ENCODE results near the gene CEACAM6. TPM values are rescaled to one million over a fixed set of nuclear protein-coding genes. Genes with fewer than 3 reads are reported as not detected.

CEACAM6 gene
- polyA plus RNA-seq, 2 of the 4 experiments (the other 2 are of a cell fraction) = 0.97 to 17.7 TPM

DNA sequence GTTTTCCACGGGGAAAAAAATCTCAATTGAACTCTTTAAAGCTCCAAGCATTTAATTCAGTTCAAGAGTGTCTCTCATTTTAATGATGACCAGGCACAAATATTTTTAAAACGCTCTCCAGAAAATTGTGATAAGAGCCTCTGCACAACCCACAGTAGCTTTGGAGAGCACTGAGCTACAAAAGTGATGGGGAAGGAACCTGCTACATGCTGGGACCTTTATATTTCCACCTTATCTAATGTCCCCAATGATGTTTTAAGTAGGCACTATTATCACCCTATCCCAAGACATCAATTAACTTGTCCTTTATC, 14.1 kb upstream of the CEACAM6 start:
- ATAC-seq (no peak), DNase-seq (ENCODE audit: low read depth in 1 of 2, low spot score in 1 of 2) (no peak), FAIRE-seq (no peak)
- POLR2A ChIA-PET = no interaction called here
- TF ChIP-seq MYC (IDR thresholded peaks at IDR 0.05; ENCODE audit: borderline replicate concordance, low read length) (no peak), MAFK (IDR thresholded peaks at IDR 0.05; ENCODE audit: partially characterized antibody) (peak; percentile 71), MAZ (IDR thresholded peaks at IDR 0.05; ENCODE audit: borderline replicate concordance, low read depth, low read length) (no peak), JUN (IDR thresholded peaks at IDR 0.05) (no peak), EHMT2 (IDR thresholded peaks at IDR 0.05; ENCODE audit: low read depth) (no peak)
- TF ChIP-seq, protein P1, sequence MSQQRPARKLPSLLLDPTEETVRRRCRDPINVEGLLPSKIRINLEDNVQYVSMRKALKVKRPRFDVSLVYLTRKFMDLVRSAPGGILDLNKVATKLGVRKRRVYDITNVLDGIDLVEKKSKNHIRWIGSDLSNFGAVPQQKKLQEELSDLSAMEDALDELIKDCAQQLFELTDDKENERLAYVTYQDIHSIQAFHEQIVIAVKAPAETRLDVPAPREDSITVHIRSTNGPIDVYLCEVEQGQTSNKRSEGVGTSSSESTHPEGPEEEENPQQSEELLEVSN (IDR thresholded peaks at IDR 0.05; ENCODE audit: borderline replicate concordance, low read depth) = no peak
- Histone ChIP-seq H3K4me2 (no peak overlapping the region), H3K27ac (no peak overlapping the region), H3K4me1 (no peaks in the 10 kb centered on the region), H3K9me3 (no peaks in the 10 kb centered on the region), H3K4me3 (no peak overlapping the region)
- WGBS (ENCODE audit: missing lambda C conversion rate) = 18% methylated on average over 2 of the region's 2 CpGs
- CTCF ChIA-PET = interaction anchor here (0.6 to 10.5 kb wide), 13 partner anchors 9 to 144 kb away, joined by 3 to 261 read pairs (median 4); partner anchors contain the start of gene CEACAM6

DNA sequence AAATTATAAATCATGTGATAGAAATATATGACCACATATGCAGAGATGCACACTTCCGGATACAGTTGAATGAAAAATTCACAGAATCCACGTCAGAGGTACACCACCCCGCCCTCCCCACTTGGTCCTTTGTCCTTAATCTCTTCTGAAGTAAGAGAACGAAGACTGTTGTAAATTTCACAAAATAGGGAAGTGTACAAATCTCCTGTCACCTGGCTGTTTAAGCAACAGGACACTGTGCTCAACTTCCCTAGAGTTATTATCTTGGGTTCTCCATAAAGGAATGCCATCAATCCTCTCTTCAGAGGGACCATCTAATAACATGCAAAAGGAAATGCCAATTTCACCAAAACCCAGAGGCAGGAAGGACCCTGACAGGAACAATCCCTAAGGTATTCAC, 10.5 kb upstream of the CEACAM6 start:
- POLR2A ChIA-PET = no interaction called here

DNA sequence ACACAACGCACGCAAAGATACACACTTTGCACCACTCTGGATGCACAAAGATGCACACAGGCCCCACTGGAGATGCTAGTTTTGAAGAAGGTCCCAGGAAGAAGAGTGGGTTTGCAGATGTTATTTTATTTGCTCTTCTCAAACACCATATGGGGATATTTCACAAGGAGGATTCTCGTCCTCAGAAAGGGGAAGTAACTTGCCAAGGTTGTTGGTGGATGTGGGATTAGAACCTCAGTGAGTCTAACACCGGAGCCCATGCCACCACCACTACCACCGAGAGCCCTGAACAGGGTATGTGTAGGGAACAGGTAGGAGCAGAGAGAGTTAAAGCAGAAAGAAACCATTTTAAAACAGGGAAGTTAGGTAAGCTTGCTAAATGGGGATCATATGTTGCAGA, 9.6 kb upstream of the CEACAM6 start:
- ChIA-PET CTCF (interaction anchor here (0.5 to 10.5 kb wide), 56 partner anchors 8 to 308 kb away, joined by 3 to 261 read pairs (median 7); partner anchors contain the start of genes CEACAM3, CEACAM5, CEACAM6 and CEACAM7), POLR2A (no interaction called here)
- peak; percentile 88 for FAIRE-seq
- 67% methylated on average over 5 of the region's 5 CpGs for WGBS (ENCODE audit: missing lambda C conversion rate)
- Histone ChIP-seq H3K4me3 (no peak overlapping the region), H3K9me3 (no peaks in the 10 kb centered on the region), H3K27ac (no peak overlapping the region), H3K4me2 (no peak overlapping the region), H3K4me1 (no peaks in the 10 kb centered on the region)
- TF ChIP-seq HDAC2 (IDR thresholded peaks at IDR 0.05) (no peak), NR3C1 (IDR thresholded peaks at IDR 0.05) (no peak), CHD4 (IDR thresholded peaks at IDR 0.05; ENCODE audit: borderline replicate concordance) (no peak), ZFP36 (IDR thresholded peaks at IDR 0.05; ENCODE audit: borderline replicate concordance, partially characterized antibody) (no peak), SREBF2 (IDR thresholded peaks at IDR 0.05) (no peak), RCOR1 (IDR thresholded peaks at IDR 0.05; ENCODE audit: low read depth, low read length) (no peak)
- TF ChIP-seq, protein P1 (IDR thresholded peaks at IDR 0.05; ENCODE audit: borderline replicate concordance, low read depth) = no peak
- no peak for ATAC-seq
- DNase-seq (ENCODE audit: low read depth in 1 of 2, low spot score in 1 of 2) = no peak

More for the DNA sequence above, 10.5 kb upstream of the CEACAM6 start:
- H3K9me3 ChIP-seq = no peaks in the 10 kb centered on the region
- H3K4me1 ChIP-seq = no peaks in the 10 kb centered on the region
- no peak overlapping the region for H3K4me2 ChIP-seq
- 21% methylated on average over 4 of the region's 4 CpGs for WGBS (ENCODE audit: missing lambda C conversion rate)
- no peak for TF ChIP-seq ESRRA (IDR thresholded peaks at IDR 0.05; ENCODE audit: borderline replicate concordance, low read length)
- TF ChIP-seq HEYL (CRISPR knock-in tag; IDR thresholded peaks at IDR 0.05) = no peak
- TF ChIP-seq HOXB5 (CRISPR knock-in tag; IDR thresholded peaks at IDR 0.05) = no peak
- TF ChIP-seq NPAS2 (CRISPR knock-in tag; IDR thresholded peaks at IDR 0.05; ENCODE audit: borderline replicate concordance) = no peak
- no peak for TF ChIP-seq GATA3 (IDR thresholded peaks at IDR 0.05; ENCODE audit: borderline replicate concordance)
- no peak for TF ChIP-seq RCOR1 (IDR thresholded peaks at IDR 0.05; ENCODE audit: low read depth, low read length)
- TF ChIP-seq, protein P2, sequence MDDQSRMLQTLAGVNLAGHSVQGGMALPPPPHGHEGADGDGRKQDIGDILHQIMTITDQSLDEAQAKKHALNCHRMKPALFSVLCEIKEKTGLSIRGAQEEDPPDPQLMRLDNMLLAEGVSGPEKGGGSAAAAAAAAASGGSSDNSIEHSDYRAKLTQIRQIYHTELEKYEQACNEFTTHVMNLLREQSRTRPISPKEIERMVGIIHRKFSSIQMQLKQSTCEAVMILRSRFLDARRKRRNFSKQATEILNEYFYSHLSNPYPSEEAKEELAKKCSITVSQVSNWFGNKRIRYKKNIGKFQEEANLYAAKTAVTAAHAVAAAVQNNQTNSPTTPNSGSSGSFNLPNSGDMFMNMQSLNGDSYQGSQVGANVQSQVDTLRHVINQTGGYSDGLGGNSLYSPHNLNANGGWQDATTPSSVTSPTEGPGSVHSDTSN (IDR thresholded peaks at IDR 0.05) = no peak
- TF ChIP-seq RFX5 (IDR thresholded peaks at IDR 0.05) = no peak
- TF ChIP-seq BHLHE40 (IDR thresholded peaks at IDR 0.05; ENCODE audit: low read depth, low read length) = no peak
- TF ChIP-seq CHD2 (IDR thresholded peaks at IDR 0.05; ENCODE audit: low read length, partially characterized antibody) = no peak
- TF ChIP-seq FOSL2 (IDR thresholded peaks at IDR 0.05) = no peak
- TF ChIP-seq FOSL2 (CRISPR knock-in tag; IDR thresholded peaks at IDR 0.05) = no peak
- TF ChIP-seq MAFK (IDR thresholded peaks at IDR 0.05; ENCODE audit: partially characterized antibody) = no peak
- ATAC-seq (no peak), FAIRE-seq (peak; percentile 96), DNase-seq (ENCODE audit: low read depth in 1 of 2, low spot score in 1 of 2) (no peak)
- CTCF ChIA-PET = interaction anchor here (0.6 to 10.5 kb wide), 19 partner anchors 8 to 114 kb away, joined by 3 to 261 read pairs (median 16); partner anchors contain the start of gene CEACAM6
- no peak overlapping the region for H3K4me3 ChIP-seq
- no peak overlapping the region for H3K27ac ChIP-seq
